Prostate gland (tissue), 2 donors: ENCODE results near the gene CTCF. TPM values are rescaled to one million over a fixed set of nuclear protein-coding genes. Genes with fewer than 3 reads are reported as not detected.

Experiments
- DNase-seq: peaks from one replicate; pipeline ENCODE4 v3.0.0-alpha.2; 2019; ENCODE audit warnings: low spot score
- H3K27ac ChIP-seq, 2 donors: fragments of 200-600 bp; sonication (generic); 2 replicates each; pipeline ENCODE4 v1.5.1; 2017 to 2019
- H3K27me3 ChIP-seq: fragments of 200-600 bp; sonication (generic); replicated peaks from 2 replicates; pipeline ENCODE4 v1.5.1; 2019; ENCODE audit not compliant: insufficient read depth
- H3K36me3 ChIP-seq, 2 donors: fragments of 200-600 bp; sonication (generic); 1 replicate in 1 of 2; 2 replicates in 1 of 2; pipeline versions ENCODE4 v1.5.1 to v1.8.1; 2017 to 2019
- H3K4me1 ChIP-seq: fragments of 200-600 bp; sonication (generic); replicated peaks from 2 replicates; pipeline ENCODE4 v1.5.1; 2019
- H3K4me3 ChIP-seq, 2 donors: fragments of 200-600 bp; sonication (generic); 2 replicates each; pipeline ENCODE4 v1.5.1; 2017 to 2019
- H3K9me3 ChIP-seq: fragments of 200-600 bp; sonication (generic); 2 replicates; pipeline ENCODE4 v1.5.1; 2017
- POLR2A ChIP-seq: fragments of 450-650 bp; IDR thresholded peaks from one replicate; pipeline ENCODE4 v1.6.1; 2016; ENCODE audit warnings: antibody characterized with exemption, mild to moderate bottlenecking
- POLR2AphosphoS5 ChIP-seq: sonication (generic); formaldehyde crosslinking; IDR thresholded peaks from one replicate; pipeline ENCODE4 v1.6.1; 2017; ENCODE audit warnings: antibody characterized with exemption
- whole genome bisulfite sequencing: methylation state at CpG from one replicate; pipeline ENCODE4 v1.1.5; 2018; 5-methylcytosine and 5-hydroxymethylcytosine counted together
- intact Hi-C: fragments of 100-400 bp; cut with DNase I; formaldehyde crosslinking; loops from one replicate; pipeline ENCODE4 v1.14.2; 2022
- total RNA-seq, 2 donors: library from RNA; depleted of rRNA; stranded (reverse); fragments of >200 nt; gene quantifications; one replicate each; pipeline ENCODE4 v1.1.0, GENCODE V29; 2016
- TF ChIP-seq, protein P1 (sequence below), 4 experiments: fragments of 200-600 bp in 2 of 4; fragments of 450-650 bp in 2 of 4; sonication (generic) in 2 of 4; IDR thresholded peaks; 1 replicate in 3 of 4; 2 replicates in 1 of 4; pipeline ENCODE4 v1.5.1; 2016 to 2019; ENCODE audit warnings: antibody characterized with exemption in 4 of 4, mild to moderate bottlenecking in 2 of 4, moderate library complexity in 2 of 4

Gene CTCF
- total RNA-seq, 2 donors from 2014 or later, result 39.9 to 48.9 TPM

- TF ChIP-seq POLR2A, result no peak
- no peak for TF ChIP-seq POLR2AphosphoS5
- TF ChIP-seq, protein P1, sequence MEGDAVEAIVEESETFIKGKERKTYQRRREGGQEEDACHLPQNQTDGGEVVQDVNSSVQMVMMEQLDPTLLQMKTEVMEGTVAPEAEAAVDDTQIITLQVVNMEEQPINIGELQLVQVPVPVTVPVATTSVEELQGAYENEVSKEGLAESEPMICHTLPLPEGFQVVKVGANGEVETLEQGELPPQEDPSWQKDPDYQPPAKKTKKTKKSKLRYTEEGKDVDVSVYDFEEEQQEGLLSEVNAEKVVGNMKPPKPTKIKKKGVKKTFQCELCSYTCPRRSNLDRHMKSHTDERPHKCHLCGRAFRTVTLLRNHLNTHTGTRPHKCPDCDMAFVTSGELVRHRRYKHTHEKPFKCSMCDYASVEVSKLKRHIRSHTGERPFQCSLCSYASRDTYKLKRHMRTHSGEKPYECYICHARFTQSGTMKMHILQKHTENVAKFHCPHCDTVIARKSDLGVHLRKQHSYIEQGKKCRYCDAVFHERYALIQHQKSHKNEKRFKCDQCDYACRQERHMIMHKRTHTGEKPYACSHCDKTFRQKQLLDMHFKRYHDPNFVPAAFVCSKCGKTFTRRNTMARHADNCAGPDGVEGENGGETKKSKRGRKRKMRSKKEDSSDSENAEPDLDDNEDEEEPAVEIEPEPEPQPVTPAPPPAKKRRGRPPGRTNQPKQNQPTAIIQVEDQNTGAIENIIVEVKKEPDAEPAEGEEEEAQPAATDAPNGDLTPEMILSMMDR (IDR thresholded peaks at IDR 0.05), result no peak
- H3K27ac ChIP-seq, result no peak overlapping the region
- intact Hi-C loops, result no loop called here
Measured at GRCh38 chr16:67571464-67571863, 9.1 kb downstream of the CTCF start.

GRCh38 chr16:67571981-67572431 lies 9.7 kb downstream of the CTCF start:
- DNase-seq, result no peak
- Histone ChIP-seq H3K4me3 (no peak overlapping the region), H3K27ac (no peak overlapping the region), H3K9me3 (no peaks in the 10 kb centered on the region), H3K27me3 (no peaks in the 10 kb centered on the region), H3K4me1 (no peaks in the 10 kb centered on the region), H3K36me3 (no peaks in the 10 kb centered on the region)
- TF ChIP-seq, protein P1 (IDR thresholded peaks at IDR 0.05), result no peak
- TF ChIP-seq POLR2AphosphoS5 (no peak), POLR2A (no peak)
- intact Hi-C loops, result no loop called here
- whole genome bisulfite sequencing, result 43% methylated on average over 4 of the region's 4 CpGs

More at GRCh38 chr16:67571464-67571863, 9.1 kb downstream of the CTCF start:
- Histone ChIP-seq H3K9me3 (no peaks in the 10 kb centered on the region), H3K4me1 (no peaks in the 10 kb centered on the region), H3K36me3 (no peaks in the 10 kb centered on the region), H3K4me3 (no peak overlapping the region), H3K27me3 (no peaks in the 10 kb centered on the region)
- DNase-seq, result no peak
- 90% methylated on average over 2 of the region's 2 CpGs for whole genome bisulfite sequencing

DNA sequence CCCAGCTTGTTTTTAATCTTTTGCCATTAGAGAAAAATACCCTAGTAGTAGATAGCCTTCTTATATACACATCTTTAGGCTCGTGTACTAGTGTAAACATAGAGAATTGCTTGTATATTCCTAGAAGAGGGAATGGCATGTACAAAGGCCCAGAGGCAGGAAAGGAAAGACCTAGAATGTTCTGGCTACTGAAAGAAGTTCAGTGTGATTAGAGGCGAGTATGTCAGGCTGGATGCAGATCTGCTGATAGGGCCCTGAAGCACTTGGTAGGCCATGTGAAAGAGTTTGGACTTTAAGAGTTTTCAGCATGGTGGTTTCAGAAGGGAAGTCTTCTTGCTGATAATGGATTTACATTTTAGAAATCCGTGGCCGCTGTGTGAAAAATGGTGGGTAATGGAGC lies 17.4 kb downstream of the CTCF start:
- intact Hi-C loops, result no loop called here
- DNase-seq, result no peak
- Histone ChIP-seq H3K27me3 (no peaks in the 10 kb centered on the region), H3K27ac (no peak overlapping the region), H3K4me3 (no peak overlapping the region), H3K4me1 (no peaks in the 10 kb centered on the region), H3K9me3 (no peaks in the 10 kb centered on the region), H3K36me3 (no peaks in the 10 kb centered on the region)
- TF ChIP-seq POLR2A (no peak), POLR2AphosphoS5 (no peak)
- TF ChIP-seq, protein P1 (IDR thresholded peaks at IDR 0.05), result no peak
- WGBS, result 86% methylated on average over 4 of the region's 4 CpGs

- Histone ChIP-seq H3K4me1 (no peaks in the 10 kb centered on the region), H3K9me3 (no peaks in the 10 kb centered on the region), H3K36me3 (no peaks in the 10 kb centered on the region), H3K27me3 (no peaks in the 10 kb centered on the region), H3K27ac (no peak overlapping the region), H3K4me3 (no peak overlapping the region)
- no peak for TF ChIP-seq POLR2AphosphoS5
- TF ChIP-seq, protein P1 (IDR thresholded peaks at IDR 0.05), result no peak
- TF ChIP-seq POLR2A, result no peak
- no peak for DNase-seq
- 96% methylated on average over 4 of the region's 4 CpGs for WGBS
- intact Hi-C loops, result no loop called here
Measured at GRCh38 chr16:67580202-67580601, 17.9 kb downstream of the CTCF start.

DNA sequence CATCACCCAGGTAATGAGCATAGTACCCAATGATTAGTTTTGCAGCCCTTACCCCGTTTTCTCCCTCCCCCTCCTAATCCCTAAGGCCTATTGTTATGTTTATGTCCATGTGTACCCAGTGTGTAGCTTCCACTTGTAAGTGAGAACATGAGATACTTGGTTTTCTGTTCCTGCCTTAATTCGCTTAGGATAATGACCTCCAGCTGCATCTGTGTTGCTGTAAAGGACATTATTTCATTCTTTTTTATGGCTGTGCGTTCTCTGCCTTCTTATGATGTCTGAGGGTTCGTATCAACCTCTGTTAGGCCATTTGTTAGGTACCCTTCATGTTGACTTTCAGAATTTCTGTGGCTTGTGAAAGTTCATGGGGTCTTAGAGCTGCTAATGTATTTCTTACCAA lies 31.0 kb downstream of the CTCF start:
- Histone ChIP-seq H3K27me3 (no peaks in the 10 kb centered on the region), H3K36me3 (no peaks in the 10 kb centered on the region), H3K27ac (no peak overlapping the region), H3K9me3 (no peaks in the 10 kb centered on the region), H3K4me1 (no peaks in the 10 kb centered on the region), H3K4me3 (no peak overlapping the region)
- intact Hi-C loops, result no loop called here
- DNase-seq, result no peak
- WGBS, result 85% methylated on average over 4 of the region's 4 CpGs
- TF ChIP-seq POLR2AphosphoS5, result no peak
- TF ChIP-seq POLR2A, result no peak
- TF ChIP-seq, protein P1 (IDR thresholded peaks at IDR 0.05), result no peak
